GM12878 (cell line): ENCODE results near the gene PCDH7. TPM values are rescaled to one million over a fixed set of nuclear protein-coding genes. Genes with fewer than 3 reads are reported as not detected.

Experiments
- ATAC-seq: fragments of 200-7000 bp; cut with Tn5 transposase; 3 replicates; pipeline ENCODE4 v1.9.1; 2020; ENCODE audit warnings: mild to moderate bottlenecking, moderate library complexity
- BruUV-seq: library from RNA; stranded (reverse); fragments of 400-500 nt; replicated peaks from 2 replicates; lab custom pipeline; 2021; lab: Mats Ljungman, UMichigan
- CTCF ChIA-PET: fragments of 300-600 bp; sonication (Branson Sonifier 250); formaldehyde crosslinking; extraction: SDS; loops from one replicate; lab custom pipeline; 2021; ENCODE audit warnings: inconsistent platforms; lab: Yijun Ruan, JAX
- POLR2A ChIA-PET: fragments of 350-600 bp; formaldehyde crosslinking; extraction: SDS; loops from one replicate; lab custom pipeline; 2021; ENCODE audit warnings: inconsistent platforms; lab: Charles Lee
- RAD21 ChIA-PET: fragments of 300-600 bp; sonication (Branson Sonifier 250); formaldehyde crosslinking; loops from one replicate; lab custom pipeline; 2023; ENCODE audit warnings: antibody characterized with exemption; ENCODE audit not compliant: unreplicated experiment; lab: Charles Lee
- SMC1A ChIA-PET: fragments of 300-600 bp; sonication (Branson Sonifier 250); formaldehyde crosslinking; loops from one replicate; lab custom pipeline; 2023; ENCODE audit not compliant: unreplicated experiment, uncharacterized antibody; lab: Charles Lee
- DNase-seq: peaks from one replicate; pipeline ENCODE4 v3.0.0-alpha.2; 2011; ENCODE audit warnings: low read depth, low spot score
- FAIRE-seq: peaks from 3 replicates; lab custom pipeline; 2011; peaks lifted over from hg19 to GRCh38; lab: Jason Lieb, UNC
- H2AFZ ChIP-seq: 2 replicates; pipeline ENCODE4 v1.6.0; 2011; ENCODE audit warnings: low read depth, low read length, control low read depth; ENCODE audit not compliant: control insufficient read depth
- H3K27ac ChIP-seq: 2 replicates; pipeline ENCODE4 v1.5.1; 2011; ENCODE audit warnings: control low read depth; ENCODE audit not compliant: control insufficient read depth, insufficient read depth
- H3K27me3 ChIP-seq, 2 experiments: replicated peaks in 1 of 2; 2 replicates each; pipeline versions ENCODE4 v1.6.0 to v1.6.1; 2011; ENCODE audit warnings: low read length in 1 of 2; ENCODE audit not compliant: control insufficient read depth in 2 of 2, insufficient read depth in 2 of 2
- H3K36me3 ChIP-seq, 2 experiments: 2 replicates each; pipeline ENCODE4 v1.5.1; 2011; ENCODE audit warnings: low read length in 1 of 2; ENCODE audit not compliant: control insufficient read depth in 2 of 2, insufficient read depth in 2 of 2
- H3K4me1 ChIP-seq: 2 replicates; pipeline ENCODE4 v1.6.1; 2011; ENCODE audit warnings: mild to moderate bottlenecking, low read length, moderate library complexity, mixed read lengths; ENCODE audit not compliant: control insufficient read depth, insufficient read depth
- H3K4me2 ChIP-seq: 2 replicates; pipeline ENCODE4 v1.6.0; 2011; ENCODE audit warnings: control low read depth; ENCODE audit not compliant: control insufficient read depth, insufficient read depth
- H3K4me3 ChIP-seq: fragments of 200-600 bp; sonication (generic); 2 replicates; pipeline ENCODE4 v1.5.1; 2016
- H3K79me2 ChIP-seq: 2 replicates; pipeline ENCODE4 v1.6.0; 2011; ENCODE audit warnings: low read length; ENCODE audit not compliant: control insufficient read depth, insufficient read depth
- H3K9ac ChIP-seq: 2 replicates; pipeline ENCODE4 v1.8.0; 2011; ENCODE audit warnings: low read length, control low read depth, mixed read lengths; ENCODE audit not compliant: control insufficient read depth, insufficient read depth
- H3K9me3 ChIP-seq: replicated peaks from 3 replicates; pipeline ENCODE4 v1.5.1; 2011; ENCODE audit warnings: mild to moderate bottlenecking, low read length; ENCODE audit not compliant: control insufficient read depth, insufficient read depth
- H4K20me1 ChIP-seq: 2 replicates; pipeline ENCODE4 v1.6.0; 2011; ENCODE audit not compliant: control insufficient read depth, insufficient read depth
- CHD2 ChIP-seq: IDR thresholded peaks from 2 replicates; pipeline ENCODE4 v1.6.1; 2011; ENCODE audit warnings: low read depth, low read length, improper control_type of control experiment, borderline replicate concordance
- GATAD2B ChIP-seq: fragments of 450-650 bp; conservative IDR thresholded peaks from 2 replicates; pipeline ENCODE4 v1.6.1; 2017; ENCODE audit warnings: low read depth, mild to moderate bottlenecking, moderate library complexity
- KAT2A ChIP-seq: conservative IDR thresholded peaks from 2 replicates; pipeline ENCODE4 v1.6.1; 2011; ENCODE audit warnings: low read depth, low read length; ENCODE audit not compliant: control insufficient read depth
- NFXL1 ChIP-seq: fragments of 450-650 bp; IDR thresholded peaks from 2 replicates; pipeline ENCODE4 v1.6.1; 2017; ENCODE audit warnings: antibody characterized with exemption, mild to moderate bottlenecking, borderline replicate concordance
- RUNX3 ChIP-seq: IDR thresholded peaks from 2 replicates; pipeline ENCODE4 v1.6.1; 2012; ENCODE audit warnings: low read length, inconsistent platforms
- TBL1XR1 ChIP-seq: IDR thresholded peaks from 2 replicates; pipeline ENCODE4 v1.6.1; 2012; ENCODE audit warnings: low read depth, low read length, improper control_type of control experiment
- TCF3 ChIP-seq: IDR thresholded peaks from 2 replicates; pipeline ENCODE4 v1.6.1; 2012; ENCODE audit warnings: low read depth, mild to moderate bottlenecking, low read length, borderline replicate concordance; ENCODE audit not compliant: insufficient read depth
- WGBS: methylation state at CpG from one replicate; pipeline ENCODE4 v1.1.6; 2016; ENCODE audit warnings: low lambda C conversion rate; ENCODE audit not compliant: insufficient replicate concordance, insufficient coverage; ENCODE audit errors: missing lambda C conversion rate; 5-methylcytosine and 5-hydroxymethylcytosine counted together
- in situ Hi-C: fragments of 300-500 bp; cut with MboI; formaldehyde crosslinking; loops from 9 replicates; pipeline ENCODE4 v1.14.3; 2018; ENCODE audit warnings: mixed read lengths
- intact Hi-C: fragments of 100-400 bp; cut with micrococcal nuclease; formaldehyde crosslinking; loops from one replicate; pipeline ENCODE4 v1.14.2; 2022; ENCODE audit not compliant: unreplicated experiment
- polyA plus RNA-seq, 11 experiments: library from polyadenylated mRNA; depleted of rRNA in 4 of 11; unstranded in 6 of 11; stranded (reverse) in 5 of 11; fragments of >200 nt; fragmentation: Nextera tagmentation in 4 of 11; fragmentation: Illumina TruSeq in 1 of 11; extraction: Ambion mirVana in 4 of 11; extraction: Trizol in 1 of 11; gene quantifications; 1 replicate in 1 of 11; 2 replicates in 10 of 11; pipeline versions ENCODE4 v1.2.1 to v1.2.3, GENCODE V29; 2011 to 2016; ENCODE audit warnings: inconsistent platforms in 2 of 11, missing spikeins in 2 of 11, low read depth in 1 of 11
- total RNA-seq, 4 experiments: library from RNA; depleted of rRNA in 3 of 4; stranded (reverse); fragments of >200 nt in 3 of 4; fragmentation: Illumina TruSeq in 1 of 4; extraction: Trizol in 1 of 4; gene quantifications; 2 replicates each; pipeline versions ENCODE4 v1.2.1 to v1.2.3, GENCODE V29; 2013 to 2021
- TF ChIP-seq, protein P1 (sequence below): fragments of 450-650 bp; IDR thresholded peaks from 2 replicates; pipeline ENCODE4 v1.6.1; 2017; ENCODE audit warnings: mild to moderate bottlenecking
- TF ChIP-seq, protein P2 (sequence below): IDR thresholded peaks from 2 replicates; pipeline ENCODE4 v1.6.1; 2012; ENCODE audit warnings: low read length, inconsistent platforms
- TF ChIP-seq, protein P3 (sequence below): fragments of 450-650 bp; IDR thresholded peaks from 2 replicates; pipeline ENCODE4 v1.6.1; 2018; ENCODE audit warnings: mild to moderate bottlenecking, low read depth, moderate library complexity; ENCODE audit not compliant: partially characterized antibody
- TF ChIP-seq, protein P4 (sequence below): fragments of 450-650 bp; IDR thresholded peaks from 2 replicates; pipeline ENCODE4 v1.6.1; 2017; ENCODE audit warnings: mild to moderate bottlenecking, low read depth, inconsistent platforms; ENCODE audit not compliant: poor library complexity, severe bottlenecking
- TF ChIP-seq, protein P5 (sequence below): fragments of 150-350 bp; IDR thresholded peaks from 2 replicates; pipeline ENCODE4 v1.6.1; 2016; ENCODE audit warnings: low read depth, low read length

Gene PCDH7
- total and polyA plus RNA-seq, 10 of the 15 experiments (the other 5 are each of a cell fraction or from before 2014, with no cell fraction given): 0.02 to 0.06 (median 0.03) TPM; not detected in 7

DNA sequence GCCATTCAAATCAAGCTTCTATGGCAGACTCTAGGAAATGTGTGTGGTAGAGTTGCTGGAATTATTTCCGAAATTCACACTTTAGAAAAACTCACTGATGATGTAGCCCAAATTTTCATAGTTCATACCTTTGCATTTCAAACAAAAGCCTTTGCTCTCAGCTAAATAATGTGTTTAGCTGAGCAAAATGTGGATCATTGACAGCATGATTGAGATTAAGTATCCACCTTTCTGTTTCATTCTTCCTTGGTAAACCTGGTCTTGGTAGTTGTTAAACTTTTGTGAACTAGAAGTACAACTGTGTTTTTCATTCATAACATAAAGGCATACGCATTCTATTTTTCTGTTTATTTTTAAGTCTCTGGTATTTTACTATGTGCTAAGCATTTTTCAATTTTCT lies 7.2 kb downstream of the PCDH7 start:
- no peak overlapping the region for H3K4me2 ChIP-seq
- in situ Hi-C loops: no loop called here
- no peak for TF ChIP-seq TBL1XR1
- no peak for TF ChIP-seq GATAD2B
- TF ChIP-seq, protein P1, sequence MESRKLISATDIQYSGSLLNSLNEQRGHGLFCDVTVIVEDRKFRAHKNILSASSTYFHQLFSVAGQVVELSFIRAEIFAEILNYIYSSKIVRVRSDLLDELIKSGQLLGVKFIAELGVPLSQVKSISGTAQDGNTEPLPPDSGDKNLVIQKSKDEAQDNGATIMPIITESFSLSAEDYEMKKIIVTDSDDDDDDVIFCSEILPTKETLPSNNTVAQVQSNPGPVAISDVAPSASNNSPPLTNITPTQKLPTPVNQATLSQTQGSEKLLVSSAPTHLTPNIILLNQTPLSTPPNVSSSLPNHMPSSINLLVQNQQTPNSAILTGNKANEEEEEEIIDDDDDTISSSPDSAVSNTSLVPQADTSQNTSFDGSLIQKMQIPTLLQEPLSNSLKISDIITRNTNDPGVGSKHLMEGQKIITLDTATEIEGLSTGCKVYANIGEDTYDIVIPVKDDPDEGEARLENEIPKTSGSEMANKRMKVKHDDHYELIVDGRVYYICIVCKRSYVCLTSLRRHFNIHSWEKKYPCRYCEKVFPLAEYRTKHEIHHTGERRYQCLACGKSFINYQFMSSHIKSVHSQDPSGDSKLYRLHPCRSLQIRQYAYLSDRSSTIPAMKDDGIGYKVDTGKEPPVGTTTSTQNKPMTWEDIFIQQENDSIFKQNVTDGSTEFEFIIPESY: no peak
- TF ChIP-seq RUNX3: no peak
- TF ChIP-seq, protein P2, sequence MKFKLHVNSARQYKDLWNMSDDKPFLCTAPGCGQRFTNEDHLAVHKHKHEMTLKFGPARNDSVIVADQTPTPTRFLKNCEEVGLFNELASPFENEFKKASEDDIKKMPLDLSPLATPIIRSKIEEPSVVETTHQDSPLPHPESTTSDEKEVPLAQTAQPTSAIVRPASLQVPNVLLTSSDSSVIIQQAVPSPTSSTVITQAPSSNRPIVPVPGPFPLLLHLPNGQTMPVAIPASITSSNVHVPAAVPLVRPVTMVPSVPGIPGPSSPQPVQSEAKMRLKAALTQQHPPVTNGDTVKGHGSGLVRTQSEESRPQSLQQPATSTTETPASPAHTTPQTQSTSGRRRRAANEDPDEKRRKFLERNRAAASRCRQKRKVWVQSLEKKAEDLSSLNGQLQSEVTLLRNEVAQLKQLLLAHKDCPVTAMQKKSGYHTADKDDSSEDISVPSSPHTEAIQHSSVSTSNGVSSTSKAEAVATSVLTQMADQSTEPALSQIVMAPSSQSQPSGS: no peak
- TF ChIP-seq, protein P3, sequence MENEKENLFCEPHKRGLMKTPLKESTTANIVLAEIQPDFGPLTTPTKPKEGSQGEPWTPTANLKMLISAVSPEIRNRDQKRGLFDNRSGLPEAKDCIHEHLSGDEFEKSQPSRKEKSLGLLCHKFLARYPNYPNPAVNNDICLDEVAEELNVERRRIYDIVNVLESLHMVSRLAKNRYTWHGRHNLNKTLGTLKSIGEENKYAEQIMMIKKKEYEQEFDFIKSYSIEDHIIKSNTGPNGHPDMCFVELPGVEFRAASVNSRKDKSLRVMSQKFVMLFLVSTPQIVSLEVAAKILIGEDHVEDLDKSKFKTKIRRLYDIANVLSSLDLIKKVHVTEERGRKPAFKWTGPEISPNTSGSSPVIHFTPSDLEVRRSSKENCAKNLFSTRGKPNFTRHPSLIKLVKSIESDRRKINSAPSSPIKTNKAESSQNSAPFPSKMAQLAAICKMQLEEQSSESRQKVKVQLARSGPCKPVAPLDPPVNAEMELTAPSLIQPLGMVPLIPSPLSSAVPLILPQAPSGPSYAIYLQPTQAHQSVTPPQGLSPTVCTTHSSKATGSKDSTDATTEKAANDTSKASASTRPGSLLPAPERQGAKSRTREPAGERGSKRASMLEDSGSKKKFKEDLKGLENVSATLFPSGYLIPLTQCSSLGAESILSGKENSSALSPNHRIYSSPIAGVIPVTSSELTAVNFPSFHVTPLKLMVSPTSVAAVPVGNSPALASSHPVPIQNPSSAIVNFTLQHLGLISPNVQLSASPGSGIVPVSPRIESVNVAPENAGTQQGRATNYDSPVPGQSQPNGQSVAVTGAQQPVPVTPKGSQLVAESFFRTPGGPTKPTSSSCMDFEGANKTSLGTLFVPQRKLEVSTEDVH: no peak
- TF ChIP-seq NFXL1: no peak
- TF ChIP-seq, protein P4, sequence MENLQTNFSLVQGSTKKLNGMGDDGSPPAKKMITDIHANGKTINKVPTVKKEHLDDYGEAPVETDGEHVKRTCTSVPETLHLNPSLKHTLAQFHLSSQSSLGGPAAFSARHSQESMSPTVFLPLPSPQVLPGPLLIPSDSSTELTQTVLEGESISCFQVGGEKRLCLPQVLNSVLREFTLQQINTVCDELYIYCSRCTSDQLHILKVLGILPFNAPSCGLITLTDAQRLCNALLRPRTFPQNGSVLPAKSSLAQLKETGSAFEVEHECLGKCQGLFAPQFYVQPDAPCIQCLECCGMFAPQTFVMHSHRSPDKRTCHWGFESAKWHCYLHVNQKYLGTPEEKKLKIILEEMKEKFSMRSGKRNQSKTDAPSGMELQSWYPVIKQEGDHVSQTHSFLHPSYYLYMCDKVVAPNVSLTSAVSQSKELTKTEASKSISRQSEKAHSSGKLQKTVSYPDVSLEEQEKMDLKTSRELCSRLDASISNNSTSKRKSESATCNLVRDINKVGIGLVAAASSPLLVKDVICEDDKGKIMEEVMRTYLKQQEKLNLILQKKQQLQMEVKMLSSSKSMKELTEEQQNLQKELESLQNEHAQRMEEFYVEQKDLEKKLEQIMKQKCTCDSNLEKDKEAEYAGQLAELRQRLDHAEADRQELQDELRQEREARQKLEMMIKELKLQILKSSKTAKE: no peak
- TF ChIP-seq, protein P5, sequence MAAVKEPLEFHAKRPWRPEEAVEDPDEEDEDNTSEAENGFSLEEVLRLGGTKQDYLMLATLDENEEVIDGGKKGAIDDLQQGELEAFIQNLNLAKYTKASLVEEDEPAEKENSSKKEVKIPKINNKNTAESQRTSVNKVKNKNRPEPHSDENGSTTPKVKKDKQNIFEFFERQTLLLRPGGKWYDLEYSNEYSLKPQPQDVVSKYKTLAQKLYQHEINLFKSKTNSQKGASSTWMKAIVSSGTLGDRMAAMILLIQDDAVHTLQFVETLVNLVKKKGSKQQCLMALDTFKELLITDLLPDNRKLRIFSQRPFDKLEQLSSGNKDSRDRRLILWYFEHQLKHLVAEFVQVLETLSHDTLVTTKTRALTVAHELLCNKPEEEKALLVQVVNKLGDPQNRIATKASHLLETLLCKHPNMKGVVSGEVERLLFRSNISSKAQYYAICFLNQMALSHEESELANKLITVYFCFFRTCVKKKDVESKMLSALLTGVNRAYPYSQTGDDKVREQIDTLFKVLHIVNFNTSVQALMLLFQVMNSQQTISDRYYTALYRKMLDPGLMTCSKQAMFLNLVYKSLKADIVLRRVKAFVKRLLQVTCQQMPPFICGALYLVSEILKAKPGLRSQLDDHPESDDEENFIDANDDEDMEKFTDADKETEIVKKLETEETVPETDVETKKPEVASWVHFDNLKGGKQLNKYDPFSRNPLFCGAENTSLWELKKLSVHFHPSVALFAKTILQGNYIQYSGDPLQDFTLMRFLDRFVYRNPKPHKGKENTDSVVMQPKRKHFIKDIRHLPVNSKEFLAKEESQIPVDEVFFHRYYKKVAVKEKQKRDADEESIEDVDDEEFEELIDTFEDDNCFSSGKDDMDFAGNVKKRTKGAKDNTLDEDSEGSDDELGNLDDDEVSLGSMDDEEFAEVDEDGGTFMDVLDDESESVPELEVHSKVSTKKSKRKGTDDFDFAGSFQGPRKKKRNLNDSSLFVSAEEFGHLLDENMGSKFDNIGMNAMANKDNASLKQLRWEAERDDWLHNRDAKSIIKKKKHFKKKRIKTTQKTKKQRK: no peak
- TF ChIP-seq CHD2: no peak
- no peak for TF ChIP-seq TCF3
- TF ChIP-seq KAT2A: no peak

More for the DNA sequence above, 7.2 kb downstream of the PCDH7 start:
- H3K27me3 ChIP-seq: no peaks in the 10 kb centered on the region
- POLR2A ChIA-PET: no interaction called here
- FAIRE-seq (no peak), DNase-seq (no peak), ATAC-seq (no peak)
- H3K9me3 ChIP-seq: no peaks in the 10 kb centered on the region; the same call in 2 of the 3 replicates
- no peaks in the 10 kb centered on the region for H4K20me1 ChIP-seq
- H3K79me2 ChIP-seq: no peaks in the 10 kb centered on the region
- intact Hi-C loops: no loop called here
- H3K4me1 ChIP-seq: no peaks in the 10 kb centered on the region
- H2AFZ ChIP-seq: no peak overlapping the region
- CTCF ChIA-PET: interaction anchor here (0.9 to 1.0 kb wide), 2 partner anchors 13 to 14 kb away, joined by 3 read pairs; no protein-coding TSS in a partner anchor
- H3K4me3 ChIP-seq: no peak overlapping the region
- WGBS: 28% methylated on average over 2 of the region's 2 CpGs
- no peak overlapping the region for H3K9ac ChIP-seq
- H3K36me3 ChIP-seq: no peaks in the 10 kb centered on the region
- RAD21 ChIA-PET: no interaction called here
- BruUV-seq: no TSS peak
- no peak overlapping the region for H3K27ac ChIP-seq
- SMC1A ChIA-PET: interaction anchor here (0.6 kb wide), 1 partner anchor 384 kb away, joined by 3 read pairs; no protein-coding TSS in a partner anchor
